NCI-H1694 (cell line): ENCODE data around the gene PRKG1.
A peak's percentile ranks its signal among the peaks of the same experiment; 100 is the strongest.
"Not testable (repeated sequence)": the region's sequence is repeated elsewhere in the genome, so short reads cannot be mapped to it uniquely, and the experiment has no call there.

Source experiments
- DNase-seq: peaks from one replicate; lab custom pipeline; 2025; lab: John Stamatoyannopoulos, UW

PRKG1 gene

DNA sequence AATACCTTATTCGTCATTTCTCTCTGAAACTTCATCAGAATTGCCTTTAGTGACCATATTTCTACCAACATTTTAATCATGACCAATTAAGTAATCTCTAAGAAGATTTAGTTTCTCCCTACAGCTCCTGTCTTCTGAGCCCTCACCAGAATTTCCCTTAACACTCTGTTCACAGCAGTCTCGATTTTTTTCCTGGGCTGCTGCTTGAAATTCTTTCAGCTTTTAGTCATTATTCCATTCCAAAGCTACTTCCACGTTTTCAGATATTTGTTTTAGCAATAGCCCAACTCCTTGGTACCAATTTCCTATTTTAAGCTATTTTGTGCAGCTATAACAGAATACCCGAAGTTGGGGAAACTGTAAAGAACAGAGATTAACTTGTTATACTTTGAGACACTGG lies 1047.4 kb downstream of the PRKG1 start:
- DNase-seq = no peak

GRCh38 chr10:52128056-52128683 lies 1053.9 kb downstream of the PRKG1 start:
- no peak for DNase-seq

GRCh38 chr10:52129410-52130178 lies 1055.3 kb downstream of the PRKG1 start:
- no peak for DNase-seq

DNA sequence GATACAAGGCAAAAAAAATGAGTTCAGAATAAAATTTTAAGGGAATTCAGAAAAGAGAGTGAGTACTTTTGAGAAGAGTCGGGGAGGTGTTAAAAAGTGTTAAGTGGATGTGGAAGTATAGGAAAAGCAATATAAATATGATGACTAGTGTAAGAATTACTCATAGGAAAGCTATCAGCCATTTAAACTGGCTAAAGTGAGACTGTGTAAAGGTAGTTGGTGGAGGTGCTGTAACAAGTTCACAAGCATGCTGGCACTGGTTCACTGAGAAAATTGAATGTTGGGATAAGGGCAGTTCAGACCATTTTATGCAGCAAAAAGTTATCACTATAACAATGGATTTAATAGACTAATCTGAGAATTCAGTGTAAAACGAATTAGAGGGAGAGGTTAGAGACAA lies 1060.8 kb downstream of the PRKG1 start:
- no peak for DNase-seq

GRCh38 chr10:52136921-52137320 lies 1062.6 kb downstream of the PRKG1 start:
- DNase-seq = peak; percentile 0

GRCh38 chr10:52143338-52143737 lies 1069.1 kb downstream of the PRKG1 start:
- no peak for DNase-seq

GRCh38 chr10:52145636-52146035 lies 1071.3 kb downstream of the PRKG1 start:
- DNase-seq = no peak

DNA sequence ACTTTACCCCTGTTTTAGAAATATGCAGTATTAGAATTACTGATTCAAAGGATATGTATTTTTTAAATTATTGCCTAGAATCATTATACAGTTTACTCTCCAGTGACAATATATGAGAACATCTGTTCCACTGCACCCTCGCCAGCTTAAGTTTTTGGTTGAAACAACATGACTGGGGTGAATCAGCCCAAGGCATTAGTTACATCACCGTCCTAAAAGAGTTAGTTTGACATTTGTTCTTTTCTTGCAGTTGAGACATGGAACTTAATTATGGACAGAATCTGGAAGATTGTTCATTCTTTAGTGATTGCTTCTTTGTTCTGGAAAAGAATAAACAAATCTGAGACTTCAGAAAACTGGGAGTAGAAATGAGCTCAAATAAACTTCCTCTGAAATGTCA lies 1072.5 kb downstream of the PRKG1 start:
- no peak for DNase-seq

DNA sequence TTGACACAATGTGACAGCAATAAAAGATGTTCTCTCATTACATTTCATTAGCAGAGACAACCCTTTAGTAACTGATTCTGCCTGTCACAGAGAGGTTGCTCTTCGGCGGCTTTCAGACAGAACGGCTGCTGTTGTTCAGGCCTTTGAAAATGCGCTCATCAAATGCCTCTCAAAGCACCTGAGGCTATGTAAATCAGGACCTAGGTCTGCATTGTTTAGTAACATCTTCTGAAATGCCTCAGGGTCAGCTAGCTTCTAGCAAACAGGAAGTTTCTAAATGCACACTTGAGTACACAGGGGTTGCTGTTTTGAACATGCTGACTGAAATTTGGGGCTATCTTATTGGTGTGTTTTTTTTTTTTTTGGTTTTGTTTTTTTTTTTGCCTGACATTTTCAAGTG lies 1096.5 kb downstream of the PRKG1 start:
- DNase-seq = no peak

- no peak for DNase-seq
Measured at GRCh38 chr10:52172581-52172980, 1098.3 kb downstream of the PRKG1 start.

DNA sequence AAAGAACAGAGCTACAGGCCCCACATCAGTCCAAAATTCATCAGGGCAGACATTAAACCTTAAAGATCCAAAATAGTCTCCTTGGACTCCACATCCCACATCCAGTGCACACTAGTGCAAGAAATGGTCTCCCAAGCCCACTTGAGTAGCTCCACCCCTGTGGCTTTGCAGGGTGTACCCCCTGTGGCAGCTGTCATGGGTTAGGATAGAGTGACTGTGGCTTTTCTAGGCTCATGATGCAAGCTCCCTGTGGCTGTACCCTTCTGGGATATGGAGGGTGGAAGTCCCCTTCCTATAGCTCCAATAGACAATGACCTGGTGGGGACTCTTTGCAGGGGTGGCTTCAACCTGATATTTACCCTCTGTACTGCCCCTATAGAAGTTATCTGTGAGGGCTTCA lies 1111.0 kb downstream of the PRKG1 start:
- DNase-seq = no peak

DNA sequence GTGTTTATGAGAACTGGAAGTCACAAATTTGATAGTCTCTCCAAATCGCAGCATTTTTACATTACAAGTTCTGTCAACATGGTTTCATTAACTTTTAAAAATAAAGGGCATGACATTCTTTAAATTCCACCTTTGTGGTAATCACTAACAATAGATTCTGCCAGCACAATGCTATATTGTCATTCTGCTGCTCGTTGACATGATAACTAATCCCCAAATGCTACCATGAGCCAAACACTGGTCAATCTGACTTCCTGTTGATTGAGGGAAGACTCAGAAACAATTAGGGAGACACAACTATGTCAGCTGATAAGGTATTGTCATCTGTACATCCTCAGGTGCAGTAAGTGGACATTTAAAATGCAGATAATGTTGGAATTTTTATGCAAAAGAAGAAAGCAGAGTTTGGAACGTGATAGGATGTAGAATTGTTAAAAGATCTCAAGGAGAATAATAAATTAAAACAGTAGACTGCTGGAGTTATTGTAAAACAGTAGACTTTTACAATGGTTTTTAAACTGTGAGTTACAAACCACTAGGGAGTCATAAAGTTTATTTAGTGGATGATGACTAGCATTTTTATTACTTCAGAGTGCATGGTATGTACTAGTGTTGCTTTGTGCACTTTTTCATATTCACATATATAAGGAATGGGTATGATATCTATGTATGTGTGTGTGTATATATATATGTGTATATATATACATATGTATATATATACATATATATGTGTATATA lies 1113.4 kb downstream of the PRKG1 start:
- DNase-seq = no peak

- no peak for DNase-seq
Measured at GRCh38 chr10:52191049-52191448, 1116.8 kb downstream of the PRKG1 start.

- no peak for DNase-seq
Measured at GRCh38 chr10:52194191-52194590, 1119.9 kb downstream of the PRKG1 start.

DNA sequence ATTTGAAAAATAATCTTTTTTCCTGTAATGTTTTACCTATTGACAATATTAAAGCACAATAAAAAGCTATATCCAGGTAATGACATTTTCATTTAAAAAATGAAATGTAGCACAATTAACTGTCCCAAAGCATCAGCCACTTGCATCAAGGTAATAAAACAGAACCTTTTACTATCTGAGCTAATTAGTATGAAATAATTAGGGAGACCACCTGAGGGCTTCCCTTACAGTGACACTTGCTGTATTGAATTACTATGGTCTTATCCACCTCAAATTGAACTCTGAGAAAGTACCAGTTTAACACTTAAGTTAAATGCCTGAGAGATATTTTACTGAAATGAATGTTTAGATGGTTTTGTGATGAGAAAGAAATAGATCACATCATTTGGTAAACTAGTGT lies 1120.4 kb downstream of the PRKG1 start:
- no peak for DNase-seq

DNA sequence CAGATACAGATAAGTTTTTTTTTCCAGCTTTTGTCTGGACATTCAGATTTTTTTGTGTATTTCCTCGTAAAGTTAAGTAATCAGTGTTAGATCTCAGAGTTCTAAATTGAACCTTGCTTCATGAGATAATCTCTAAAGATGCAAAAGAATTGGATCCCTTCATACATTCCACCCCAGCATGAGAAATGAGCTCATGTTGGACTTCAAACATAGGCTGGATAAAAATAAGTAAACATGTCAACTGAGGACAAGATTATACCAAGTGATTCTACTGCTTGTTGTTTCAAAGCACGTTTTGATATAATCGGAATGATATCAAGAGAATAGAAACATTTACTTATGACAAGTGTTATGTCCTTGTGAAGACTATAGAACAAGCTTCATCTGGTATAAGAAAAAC lies 1122.8 kb downstream of the PRKG1 start:
- no peak for DNase-seq

DNA sequence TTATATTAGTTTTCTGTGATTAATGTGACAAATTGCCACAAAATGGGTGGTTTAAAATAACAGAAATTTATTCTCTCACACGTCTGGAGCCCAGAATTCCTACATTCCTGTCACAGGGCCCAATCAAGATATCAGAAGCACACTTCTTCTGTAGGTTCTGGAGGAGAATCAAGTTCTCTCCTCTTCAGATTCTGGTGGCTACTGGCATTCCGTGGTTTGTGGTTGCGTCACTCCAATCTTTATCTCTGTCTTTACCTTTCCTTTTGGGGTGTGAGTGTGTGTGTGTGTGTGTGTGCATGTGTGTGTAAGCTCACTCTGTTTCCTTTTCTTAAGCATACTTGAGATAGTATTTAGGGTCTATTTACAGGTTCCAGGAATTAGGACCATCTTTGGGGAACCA lies 1124.3 kb downstream of the PRKG1 start:
- DNase-seq = no peak

DNA sequence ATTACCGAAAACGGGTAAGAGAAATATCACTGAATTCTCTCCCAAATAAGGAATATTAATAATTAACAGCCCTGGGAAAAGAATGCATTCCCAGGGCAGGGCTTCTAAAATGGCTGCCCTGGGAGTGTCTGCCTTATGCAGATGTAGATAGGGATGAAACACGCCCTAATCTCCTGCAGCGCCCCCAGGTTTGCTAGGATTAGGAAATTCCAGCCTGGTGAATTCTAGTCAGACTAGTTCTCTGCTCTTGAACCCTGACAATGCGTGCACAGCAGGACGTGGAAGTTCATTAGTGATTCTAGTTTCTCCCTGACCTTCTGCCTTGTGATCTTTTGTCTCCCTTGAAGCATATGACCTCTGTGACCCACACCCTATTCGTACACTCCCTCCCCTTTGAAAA lies 1130.6 kb downstream of the PRKG1 start:
- not testable (repeated sequence) for DNase-seq

- no peak for DNase-seq
Measured at GRCh38 chr10:52208365-52208764, 1134.1 kb downstream of the PRKG1 start.

- DNase-seq = no peak
Measured at GRCh38 chr10:52210161-52210560, 1135.9 kb downstream of the PRKG1 start.

- DNase-seq = no peak
Measured at GRCh38 chr10:52212062-52212461, 1137.8 kb downstream of the PRKG1 start.

DNA sequence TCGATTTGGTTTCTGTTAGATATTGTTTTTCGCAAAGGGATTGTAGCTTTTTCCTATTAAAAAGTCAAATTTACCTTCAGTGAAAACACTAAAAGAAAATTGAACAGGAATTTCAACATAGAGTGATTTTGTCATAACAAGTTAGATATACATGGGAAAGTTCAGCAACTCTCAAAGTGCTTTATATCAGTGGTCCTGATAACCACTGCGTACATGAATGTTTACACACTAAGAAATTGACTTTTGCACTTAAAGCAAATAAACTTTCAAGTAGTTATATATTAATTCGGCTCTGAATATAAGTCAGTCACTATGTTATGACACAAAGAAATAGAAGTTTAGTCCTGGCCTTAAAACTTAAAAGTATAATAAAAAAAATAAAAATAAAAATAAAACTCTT lies 1138.5 kb downstream of the PRKG1 start:
- DNase-seq = no peak

DNA sequence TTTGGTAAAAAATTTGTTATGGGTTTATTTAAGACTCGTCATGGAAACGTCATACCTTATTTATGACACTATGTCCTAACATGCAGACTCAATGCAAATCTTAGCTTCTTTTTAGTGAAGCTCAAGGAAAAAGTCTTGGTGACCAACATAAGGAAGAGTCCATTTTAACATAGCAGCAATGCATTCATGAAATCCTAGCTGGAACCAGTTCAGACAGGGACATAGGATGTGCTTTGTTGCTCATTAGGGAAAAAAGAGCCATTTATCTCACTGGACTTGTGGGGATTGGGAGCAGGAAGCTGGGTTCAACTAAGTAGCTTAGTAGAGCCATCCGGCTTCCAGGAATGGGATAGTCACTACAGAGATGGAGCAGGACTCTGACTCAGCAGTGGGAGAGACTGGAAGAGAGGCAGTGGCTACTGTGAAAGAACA lies 1139.0 kb downstream of the PRKG1 start:
- DNase-seq = no peak
